Limb (tissue), 2 donors: ENCODE measurements around the gene PLAU.
"Not testable (repeated sequence)": the region's sequence is repeated elsewhere in the genome, so short reads cannot be mapped to it uniquely, and the experiment has no call there.

ENCODE experiments used
- DNase-seq, 2 donors: peaks; one replicate each; pipeline ENCODE4 v3.0.0-alpha.2; 2016; ENCODE audit errors: extremely low spot score in 2 of 2

Gene PLAU

DNA sequence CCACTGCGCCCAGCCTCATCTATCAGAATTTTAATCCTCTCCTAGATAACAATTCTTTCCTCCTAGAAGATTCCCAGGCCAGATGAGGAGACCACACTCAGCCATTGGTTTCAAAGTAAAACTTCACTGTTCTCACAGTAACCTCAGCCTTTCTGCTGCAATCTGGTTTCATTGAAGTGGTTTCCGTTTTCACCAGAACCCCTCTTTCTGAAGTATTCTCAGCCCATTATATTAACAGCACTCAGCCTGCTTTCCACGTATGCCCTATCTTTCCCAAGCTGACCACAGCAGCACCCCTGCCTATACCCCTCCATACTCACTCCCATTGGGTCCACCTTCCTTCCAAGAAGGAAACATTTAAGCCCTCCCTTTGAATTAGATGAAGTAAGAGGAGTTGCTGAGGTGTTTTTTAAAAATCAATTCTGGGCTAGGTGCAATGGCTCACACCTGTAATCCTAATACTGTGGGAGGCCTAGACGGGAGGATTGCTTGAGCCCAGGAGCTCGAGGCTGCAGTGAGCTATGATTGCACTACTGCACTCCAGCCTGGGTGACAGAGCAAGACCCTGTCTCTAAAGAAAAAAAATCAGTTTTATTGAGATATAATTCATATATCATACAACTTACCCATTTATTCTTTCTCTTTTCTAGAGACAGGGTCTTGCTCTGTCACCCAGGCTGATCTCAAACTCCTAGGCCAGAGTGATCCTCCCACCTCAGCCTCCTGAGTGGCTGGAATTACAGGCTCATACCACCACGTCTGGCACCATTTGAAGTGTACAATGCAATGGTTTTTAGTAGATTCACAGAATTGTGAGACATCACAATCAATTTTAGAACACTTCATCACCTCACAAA lies 11.3 kb downstream of the PLAU start:
- DNase-seq, result no peak

DNA sequence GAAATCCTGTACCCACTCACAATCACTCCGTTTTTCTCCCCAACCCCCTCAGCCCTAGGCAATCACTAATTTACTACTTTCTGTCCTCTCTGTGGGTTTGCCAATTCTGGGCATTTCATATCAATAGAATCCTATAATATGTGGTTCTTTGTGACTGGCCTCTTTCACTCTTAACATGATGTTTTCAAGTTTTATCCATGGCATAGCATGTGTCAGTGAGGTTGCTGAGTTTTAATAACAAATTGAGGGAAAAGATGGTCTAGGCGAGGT lies 11.9 kb downstream of the PLAU start:
- no peak for DNase-seq

DNA sequence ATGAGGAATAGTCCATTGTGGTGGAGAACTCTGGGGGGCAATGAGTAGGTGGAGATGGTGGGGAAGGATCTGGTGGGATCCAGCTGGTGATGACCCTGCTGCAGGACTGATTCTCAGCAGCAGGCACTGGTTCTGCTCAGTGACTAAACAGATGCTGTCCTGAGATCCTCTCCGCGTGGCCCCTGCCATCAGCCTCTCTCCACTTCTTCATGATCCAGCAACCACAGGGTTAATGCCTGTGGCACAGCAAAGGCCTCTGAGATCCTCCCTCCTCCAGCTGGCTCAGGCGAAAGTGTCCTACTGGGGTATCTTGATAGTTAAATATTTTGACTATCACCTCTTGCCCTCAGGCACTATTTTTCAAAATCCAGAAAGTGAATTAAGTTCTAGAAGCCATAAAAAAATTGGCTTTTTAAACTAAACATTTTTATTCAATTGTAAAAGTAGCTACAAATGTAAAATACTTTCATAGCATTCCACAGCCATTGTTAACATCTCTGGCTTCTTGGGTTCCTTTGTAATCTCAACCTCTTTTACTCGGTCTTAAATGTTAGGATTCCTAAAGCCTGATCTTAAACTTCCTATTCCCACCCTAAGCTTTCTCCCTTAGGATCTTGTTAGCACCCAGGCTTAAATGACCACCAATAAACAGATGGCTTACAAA lies 13.1 kb downstream of the PLAU start:
- no peak for DNase-seq

DNA sequence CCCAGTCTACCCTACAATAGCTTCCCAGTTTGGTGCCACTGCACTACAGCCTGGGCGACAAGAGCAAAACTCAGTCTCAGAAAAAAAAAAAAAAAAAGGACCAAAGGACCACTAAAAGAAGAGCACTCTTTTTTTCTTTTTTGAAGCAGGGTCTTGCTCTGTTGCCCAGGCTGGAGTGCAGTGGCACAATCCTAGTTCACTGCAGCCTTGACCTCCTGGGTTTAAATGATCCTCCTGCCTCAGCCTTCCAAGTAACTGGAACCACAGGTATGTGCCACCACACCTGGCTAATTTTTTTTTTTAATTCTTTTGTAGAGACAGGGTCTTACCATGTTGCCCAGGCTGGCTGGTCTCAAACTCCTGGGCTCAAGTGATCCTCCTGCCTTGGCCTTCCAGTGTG lies 14.0 kb downstream of the PLAU start:
- no peak for DNase-seq

DNA sequence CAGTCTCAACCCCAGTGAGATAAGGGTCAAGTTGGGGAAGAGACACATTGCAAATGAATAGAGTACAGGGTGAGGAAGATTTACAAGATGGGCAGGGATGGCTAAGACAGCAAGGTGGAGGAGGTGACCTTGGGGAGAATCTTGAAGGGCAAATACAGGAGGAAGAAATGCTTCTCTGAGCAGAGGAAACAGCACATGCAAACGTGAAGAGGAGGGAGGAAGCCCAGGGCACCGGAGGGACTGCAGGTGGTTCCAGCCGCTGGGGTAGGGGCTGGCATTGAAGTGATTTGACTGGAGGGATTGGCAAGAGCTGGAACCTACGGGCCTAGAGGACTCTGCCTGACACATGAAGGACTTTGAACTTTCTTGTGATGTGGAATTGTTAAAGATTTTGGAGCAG lies 14.6 kb downstream of the PLAU start:
- DNase-seq, result no peak

DNA sequence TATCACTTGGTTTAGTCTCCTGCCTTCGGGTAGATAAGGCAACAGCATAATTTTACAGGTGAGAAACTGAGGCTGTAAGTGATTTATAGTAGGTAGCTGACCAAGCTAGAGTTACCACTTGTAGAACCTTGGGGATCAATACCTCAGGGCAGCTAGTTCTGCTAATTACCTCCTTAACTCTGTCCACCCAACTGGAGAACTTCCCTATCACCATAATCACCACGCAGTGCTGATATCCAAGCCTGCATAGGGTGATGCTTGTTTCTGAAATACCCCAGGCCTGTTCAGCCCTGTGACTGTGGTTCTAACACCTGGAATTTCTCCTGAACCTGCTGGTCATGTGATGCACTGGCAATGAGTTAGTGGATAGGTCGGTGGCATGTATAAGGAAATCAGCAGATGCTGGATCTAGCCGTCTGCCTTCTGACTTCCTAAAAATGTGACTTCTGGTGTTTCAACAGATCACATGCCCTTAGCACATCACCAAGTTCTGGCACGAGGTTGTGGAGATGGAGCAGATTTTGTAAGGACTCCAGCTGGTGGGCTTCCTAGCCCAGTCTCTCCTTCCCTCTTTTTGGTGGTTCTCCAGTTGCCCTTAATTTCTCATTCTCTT lies 15.3 kb downstream of the PLAU start:
- DNase-seq, result no peak

DNA sequence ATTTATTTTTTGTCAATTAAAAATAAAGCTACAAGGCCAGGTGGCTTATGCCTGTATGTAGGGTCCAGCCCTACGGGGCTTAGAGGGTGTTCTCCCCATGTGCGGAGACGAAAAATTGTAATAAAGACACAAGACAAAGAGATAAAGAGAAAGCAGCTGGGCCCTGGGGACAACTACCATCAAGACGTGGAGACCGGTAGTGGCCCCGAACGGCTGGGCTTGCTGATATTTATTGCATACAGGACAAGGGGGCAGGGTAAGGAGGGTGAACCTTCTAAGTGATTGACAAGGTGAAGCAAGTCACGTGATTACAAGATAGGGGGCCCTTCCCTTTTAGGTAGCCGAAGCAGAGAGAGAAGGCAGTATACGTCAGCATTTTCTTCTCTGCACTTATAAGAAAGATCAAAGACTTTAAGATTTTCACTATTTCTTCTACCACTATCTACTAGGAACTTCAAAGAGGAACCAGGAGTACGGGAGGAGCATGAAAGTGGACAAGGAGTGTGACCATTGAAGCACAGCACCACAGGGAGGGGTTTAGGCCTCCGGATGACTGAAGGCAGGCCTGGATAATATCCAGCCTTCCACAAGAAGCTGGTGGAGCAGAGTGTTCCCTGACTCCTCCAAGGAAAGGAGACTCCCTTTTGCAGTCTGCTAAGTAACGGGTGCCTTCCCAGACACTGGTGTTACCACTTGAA lies 19.8 kb downstream of the PLAU start:
- not testable (repeated sequence) for DNase-seq

DNA sequence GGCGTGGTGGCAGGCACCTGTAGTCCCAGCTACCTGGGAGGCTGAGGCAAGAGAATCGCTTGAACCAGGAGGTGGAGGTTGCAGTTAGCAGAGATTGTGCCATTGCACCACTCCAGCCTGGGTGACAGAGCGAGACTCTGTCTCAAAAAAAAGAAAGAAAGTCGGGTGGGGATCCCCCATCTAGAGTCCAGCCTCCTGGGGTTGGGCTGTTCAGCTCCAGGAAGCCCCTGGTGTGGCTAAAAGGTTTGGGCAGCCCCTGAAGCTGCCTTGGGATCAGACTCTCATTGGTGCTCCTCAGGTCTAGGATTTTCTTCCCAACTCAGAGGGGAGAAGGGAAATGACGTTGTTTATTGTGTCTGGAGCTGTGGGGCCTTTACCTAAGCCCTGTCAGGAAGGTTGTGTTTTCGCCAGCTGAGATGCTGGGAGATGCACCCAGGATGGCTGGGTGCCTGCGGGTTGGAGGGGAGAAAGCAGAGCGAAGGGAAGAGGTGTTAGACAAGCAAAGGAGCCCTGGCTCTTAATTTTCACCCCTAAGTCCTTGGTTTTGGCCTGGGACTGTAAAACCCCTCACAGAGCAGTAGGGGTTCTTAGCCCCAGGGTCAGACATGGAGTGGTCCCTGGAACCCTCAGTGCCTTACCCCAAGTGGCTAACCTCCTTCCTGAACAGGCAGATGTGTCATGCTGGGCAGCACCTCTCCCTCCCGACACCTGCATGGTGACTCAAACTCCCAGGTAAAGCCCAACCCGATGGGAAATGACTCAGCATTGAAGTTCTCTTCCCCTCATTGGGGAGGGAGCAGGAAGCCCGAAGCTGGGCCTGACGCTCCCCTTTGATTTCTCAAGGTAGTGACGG lies 21.1 kb downstream of the PLAU start:
- no peak for DNase-seq

DNA sequence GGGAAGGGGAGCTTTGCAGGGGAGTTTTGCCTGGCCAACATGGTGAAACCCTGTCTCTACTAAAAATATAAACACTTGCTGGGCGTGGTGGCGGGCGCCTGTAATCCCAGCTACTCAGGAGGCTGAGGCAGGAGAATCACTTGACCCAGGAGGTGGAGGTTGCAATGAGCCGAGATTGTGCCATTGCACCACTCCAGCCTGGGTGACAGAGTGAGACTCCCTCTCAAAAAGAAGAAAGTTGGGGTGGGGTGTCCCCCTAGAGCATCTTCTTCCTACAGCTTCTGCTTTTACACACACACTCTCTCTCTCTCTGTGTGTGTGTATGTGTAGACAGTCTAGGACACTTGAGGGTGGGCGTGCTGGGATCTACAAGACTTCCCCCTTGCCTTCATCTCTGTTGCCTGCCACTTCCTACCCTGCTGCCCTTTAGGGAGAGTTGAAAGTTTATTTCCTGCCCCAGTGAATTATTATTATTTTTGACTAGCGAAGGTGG lies 21.7 kb downstream of the PLAU start:
- no peak for DNase-seq

DNA sequence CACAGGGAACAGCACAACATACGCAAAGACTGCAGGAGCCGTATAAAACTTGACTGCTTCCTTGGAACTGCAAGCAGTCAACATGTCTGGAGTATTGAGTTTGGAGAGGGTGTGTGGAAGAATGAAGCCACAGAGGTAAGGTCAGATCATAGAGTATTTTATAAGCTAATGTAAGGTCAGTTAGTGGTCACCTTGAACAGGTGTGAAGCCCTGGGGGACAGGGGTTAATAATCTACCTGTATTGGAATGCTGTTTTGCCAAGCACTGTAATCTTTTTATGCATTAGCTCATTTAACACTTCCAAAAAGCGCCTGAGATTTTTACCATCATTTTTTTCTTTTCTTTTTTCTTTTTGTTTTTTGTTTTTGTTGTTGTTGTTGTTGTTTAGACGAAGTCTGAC lies 23.1 kb downstream of the PLAU start:
- no peak for DNase-seq

DNA sequence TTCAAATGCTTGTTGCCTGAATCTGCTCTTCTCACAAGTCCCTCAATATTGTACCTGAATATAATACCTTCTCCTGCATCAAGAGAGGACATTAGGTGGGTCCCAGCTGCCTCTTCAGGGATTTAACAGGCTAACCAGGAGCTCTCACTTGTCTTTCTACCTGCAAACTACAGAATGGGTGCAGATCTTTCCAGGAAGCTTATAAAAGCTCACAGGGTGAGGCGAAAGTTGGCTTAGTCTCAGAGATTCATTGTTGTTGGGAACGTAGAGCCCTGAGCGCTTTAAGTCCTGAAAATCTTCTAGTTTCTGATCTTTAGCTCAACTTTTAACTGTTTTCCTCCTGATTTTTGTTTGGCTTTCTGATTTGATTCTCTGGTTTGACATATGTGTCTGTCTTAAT lies 25.0 kb downstream of the PLAU start:
- no peak for DNase-seq

DNA sequence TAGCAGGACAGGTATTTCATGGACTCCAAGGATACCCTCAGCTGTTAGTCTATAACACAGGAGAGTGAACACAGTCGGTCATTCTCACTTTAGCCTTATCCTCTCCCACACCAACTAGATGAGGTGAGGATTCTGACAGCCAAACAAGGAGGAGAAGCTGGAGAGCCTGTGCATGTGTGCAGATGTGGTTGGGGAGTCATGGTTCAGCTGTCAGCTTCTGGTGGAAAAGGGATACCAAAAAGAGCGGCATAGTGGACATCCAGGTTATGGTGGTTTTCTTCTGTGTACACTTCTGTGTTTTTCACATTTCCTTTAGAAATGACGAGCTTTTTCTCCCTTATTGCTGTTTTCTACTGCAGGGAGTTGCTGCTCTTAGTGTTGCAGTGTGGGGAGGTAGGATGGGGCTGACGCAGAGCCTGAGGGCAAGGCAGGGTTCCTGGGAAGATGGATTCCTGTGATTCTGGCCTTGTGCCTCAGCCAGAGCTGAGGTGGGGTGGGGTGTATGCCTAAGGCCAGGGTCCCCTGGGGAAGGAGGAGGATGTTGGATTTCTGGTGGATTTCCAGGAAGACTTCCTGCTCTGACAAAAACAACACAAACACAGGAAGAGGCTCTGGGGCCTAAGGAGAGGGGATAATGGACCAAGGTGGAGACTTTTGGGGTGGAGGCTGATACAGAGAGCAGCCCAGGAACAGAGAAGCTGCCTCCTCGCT lies 26.6 kb downstream of the PLAU start:
- DNase-seq, result peak in 1 of 2 donors; percentile 40

DNA sequence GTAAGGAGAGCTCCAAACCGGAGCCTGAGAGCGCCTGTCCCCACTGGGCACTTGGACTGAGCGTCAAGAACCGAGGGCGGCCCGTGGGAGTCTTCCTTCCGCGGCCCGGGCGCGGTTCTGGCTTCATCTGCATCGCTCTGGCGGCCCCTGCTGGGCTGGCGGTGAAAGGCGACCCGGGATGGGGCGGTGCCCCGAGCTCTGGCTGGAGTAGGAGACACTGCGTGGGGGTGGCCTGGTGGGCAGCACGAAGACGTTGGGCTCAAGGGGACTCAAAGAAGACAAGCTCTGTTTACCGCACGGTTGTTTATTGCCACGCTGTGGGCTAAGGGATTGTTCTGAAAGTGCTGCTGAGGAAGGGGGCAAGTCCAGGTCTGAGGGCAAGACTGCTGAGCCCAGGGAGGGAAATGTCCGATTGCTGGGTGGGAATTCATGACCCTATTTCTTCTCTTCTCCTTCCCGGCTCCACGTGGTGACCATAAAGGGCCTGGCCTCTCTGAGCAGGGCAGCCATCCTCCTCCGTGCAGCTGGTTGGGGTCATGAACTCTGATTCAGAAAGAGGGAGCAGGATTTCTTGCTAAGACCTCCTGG lies 29.8 kb downstream of the PLAU start:
- DNase-seq, result peak; percentile 66 to 89

DNA sequence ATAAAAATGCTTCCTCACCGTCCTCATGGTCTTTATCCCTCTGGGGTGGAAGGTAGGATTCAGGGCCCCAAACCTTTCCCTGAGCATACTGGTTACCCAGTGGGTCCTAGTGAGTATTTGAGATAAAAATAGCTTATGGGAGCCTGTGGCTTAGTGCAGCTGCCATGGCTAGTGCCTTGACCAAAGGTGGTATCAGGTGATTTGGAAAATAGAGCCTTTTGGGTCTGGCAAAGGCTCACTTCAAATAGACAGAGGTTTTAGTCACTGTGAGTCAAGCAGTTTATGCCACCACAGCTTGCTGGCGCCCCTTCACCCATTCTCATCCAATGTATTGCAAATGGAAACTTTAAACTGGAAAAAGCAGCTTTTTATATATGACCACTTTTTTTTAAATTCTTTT lies 30.4 kb downstream of the PLAU start:
- DNase-seq, result no peak

DNA sequence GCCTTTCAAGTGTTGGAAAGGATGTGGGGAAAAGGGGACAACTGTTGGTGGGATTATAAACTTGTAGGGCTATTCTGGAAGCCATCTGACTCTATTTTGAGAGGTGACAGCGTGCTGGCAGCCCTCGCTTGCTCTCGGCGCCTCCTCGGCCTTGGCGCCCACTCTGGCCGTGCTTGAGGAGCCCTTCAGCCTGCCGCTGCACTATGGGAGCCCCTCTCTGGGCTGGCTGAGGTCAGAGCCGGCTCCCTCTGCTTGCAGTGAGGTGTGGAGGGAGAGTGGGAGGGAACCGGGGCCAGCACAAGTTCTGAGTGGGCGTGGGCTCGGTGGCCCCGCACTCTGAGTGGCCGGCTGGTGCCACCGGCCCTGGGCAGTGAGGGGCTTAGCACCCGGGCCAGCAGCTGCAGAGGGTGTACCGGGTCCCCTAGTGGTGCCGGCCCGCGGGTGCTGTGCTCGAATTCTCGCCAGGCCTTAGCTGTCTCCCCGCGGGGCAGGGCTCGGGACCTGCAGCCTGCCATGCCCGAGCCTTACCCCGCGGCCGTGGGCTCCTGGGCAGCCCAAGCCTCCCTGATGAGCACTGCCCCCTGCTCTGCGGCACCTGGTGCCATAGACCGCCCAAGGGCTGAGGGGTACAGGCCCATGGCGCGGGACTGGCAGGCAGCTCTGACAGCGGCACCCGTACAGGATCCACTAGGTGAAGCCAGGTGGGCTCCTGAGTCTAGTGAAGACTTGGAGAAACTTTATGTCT lies 33.6 kb downstream of the PLAU start:
- DNase-seq, result no peak

DNA sequence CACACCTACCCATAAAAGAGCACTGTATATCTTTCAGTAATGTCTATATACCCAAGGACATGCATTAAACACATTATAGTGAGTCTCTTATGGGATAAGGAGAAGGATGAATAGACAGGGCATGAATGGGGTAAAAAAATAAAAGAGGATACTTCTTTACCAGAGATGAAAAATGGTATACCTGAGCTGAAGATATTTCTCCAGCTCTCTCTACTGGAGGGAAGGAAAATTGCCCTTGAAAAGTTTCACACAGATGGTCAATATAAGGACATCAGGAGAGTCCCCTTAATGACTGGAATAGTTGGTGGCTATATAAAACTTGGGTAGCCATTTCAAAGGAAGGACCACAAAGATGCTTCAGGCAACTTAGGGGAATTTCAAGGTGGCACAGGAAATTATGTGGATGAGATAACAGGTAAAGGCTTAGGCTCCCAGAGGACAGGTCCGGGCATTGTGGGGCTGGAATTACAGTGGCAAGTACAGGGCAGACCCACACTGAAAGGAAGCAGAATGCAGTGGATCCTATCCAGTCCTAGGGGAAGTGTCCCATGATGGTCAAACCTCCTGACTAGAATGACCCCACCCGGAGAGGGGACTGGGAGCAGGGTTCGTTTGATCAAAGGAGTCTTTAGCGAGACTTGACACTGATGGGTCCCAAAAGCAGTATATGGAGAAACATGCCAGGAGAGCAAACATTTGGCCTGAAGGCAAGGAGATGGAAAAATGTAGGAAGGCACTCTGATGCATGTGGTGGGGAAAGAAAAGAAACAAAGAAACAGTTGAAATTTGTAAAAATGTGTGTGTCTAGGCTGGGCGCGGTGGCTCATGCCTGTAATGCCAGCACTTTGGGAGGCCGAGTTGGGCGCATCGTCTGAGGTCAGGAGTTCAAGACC lies 35.6 kb downstream of the PLAU start:
- no peak for DNase-seq

DNA sequence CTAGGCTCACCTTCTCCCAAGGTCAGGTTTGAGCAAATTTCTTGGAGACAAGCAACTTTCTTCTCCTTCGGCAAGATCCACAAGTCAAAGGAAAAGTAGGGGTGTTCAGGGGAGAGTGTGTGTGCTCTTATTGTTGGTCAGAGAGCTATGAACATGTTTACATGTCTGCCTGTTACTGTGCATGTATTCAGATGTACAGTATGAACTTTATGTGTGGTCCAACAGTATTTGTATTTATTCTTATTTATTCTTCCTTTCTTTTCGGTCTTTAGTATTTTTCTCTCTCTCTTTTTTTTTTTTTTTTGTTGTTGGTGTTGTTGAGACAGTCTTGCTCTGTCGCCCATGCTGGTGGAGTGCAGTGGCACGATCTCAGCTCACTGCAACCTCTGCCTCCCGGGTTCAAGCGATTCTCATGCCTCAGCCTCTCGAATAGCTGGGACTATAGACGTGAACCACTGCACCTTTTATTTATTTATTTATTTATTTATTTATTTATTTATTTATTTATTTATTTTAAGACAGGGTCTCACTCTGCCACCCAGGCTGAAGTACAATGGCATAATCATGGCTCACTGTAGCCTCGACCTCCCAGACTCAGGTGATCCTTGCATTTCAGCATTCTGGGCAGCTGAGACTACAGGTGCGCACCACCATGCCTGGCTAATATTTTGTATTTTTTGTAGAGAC lies 38.2 kb downstream of the PLAU start:
- DNase-seq, result no peak
